ENCODE results near the gene NUDT7. TPM values are rescaled to one million over a fixed set of nuclear protein-coding genes. Genes with fewer than 3 reads are reported as not detected.

Gene NUDT7
- total and polyA plus RNA-seq, 2 donors from 2014 or later, result 7.6 to 43.8 TPM

DNA sequence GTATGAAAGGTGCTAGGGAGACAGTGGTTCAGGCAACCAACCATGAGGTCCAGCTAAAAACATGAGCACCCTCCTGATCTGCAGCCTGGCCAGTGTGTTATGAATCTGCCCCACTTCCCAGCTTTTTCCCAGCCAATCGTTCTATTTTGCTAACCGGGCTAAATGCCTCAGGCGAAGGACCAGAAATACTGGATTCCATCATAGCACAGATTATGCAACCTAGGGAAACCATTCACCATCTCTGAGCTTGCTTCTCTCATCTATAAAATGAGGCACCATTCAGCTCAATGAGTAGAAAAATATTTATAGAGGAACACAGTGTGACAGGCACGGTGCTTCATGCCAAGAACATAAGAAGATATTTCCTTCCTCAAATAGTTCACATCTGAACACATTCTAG, 45.2 kb upstream of the NUDT7 start:
- Histone ChIP-seq H3K9me3 (ENCODE audit: control insufficient read depth in 2 of 3, insufficient read depth in 1 of 3, low read length in 3 of 3) (no peaks in the 10 kb centered on the region), H3K9ac (ENCODE audit: low read length in 3 of 3) (no peak overlapping the region), H3K27ac (ENCODE audit: low read depth in 2 of 2, low read length in 2 of 2) (no peak overlapping the region), H3K36me3 (ENCODE audit: control insufficient read depth in 2 of 3, insufficient read depth in 3 of 3, low read length in 3 of 3) (no peaks in the 10 kb centered on the region), H3K4me1 (ENCODE audit: control insufficient read depth in 2 of 3, insufficient read depth in 2 of 3, low read depth in 1 of 3, low read length in 3 of 3) (no peaks in the 10 kb centered on the region), H3K27me3 (ENCODE audit: control insufficient read depth, insufficient read depth, low read length) (no peaks in the 10 kb centered on the region), H3K4me3 (ENCODE audit: low read length in 3 of 3) (no peak overlapping the region)
- TF ChIP-seq, protein P1, sequence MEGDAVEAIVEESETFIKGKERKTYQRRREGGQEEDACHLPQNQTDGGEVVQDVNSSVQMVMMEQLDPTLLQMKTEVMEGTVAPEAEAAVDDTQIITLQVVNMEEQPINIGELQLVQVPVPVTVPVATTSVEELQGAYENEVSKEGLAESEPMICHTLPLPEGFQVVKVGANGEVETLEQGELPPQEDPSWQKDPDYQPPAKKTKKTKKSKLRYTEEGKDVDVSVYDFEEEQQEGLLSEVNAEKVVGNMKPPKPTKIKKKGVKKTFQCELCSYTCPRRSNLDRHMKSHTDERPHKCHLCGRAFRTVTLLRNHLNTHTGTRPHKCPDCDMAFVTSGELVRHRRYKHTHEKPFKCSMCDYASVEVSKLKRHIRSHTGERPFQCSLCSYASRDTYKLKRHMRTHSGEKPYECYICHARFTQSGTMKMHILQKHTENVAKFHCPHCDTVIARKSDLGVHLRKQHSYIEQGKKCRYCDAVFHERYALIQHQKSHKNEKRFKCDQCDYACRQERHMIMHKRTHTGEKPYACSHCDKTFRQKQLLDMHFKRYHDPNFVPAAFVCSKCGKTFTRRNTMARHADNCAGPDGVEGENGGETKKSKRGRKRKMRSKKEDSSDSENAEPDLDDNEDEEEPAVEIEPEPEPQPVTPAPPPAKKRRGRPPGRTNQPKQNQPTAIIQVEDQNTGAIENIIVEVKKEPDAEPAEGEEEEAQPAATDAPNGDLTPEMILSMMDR (IDR thresholded peaks at IDR 0.05; ENCODE audit: borderline replicate concordance, extremely low read depth, insufficient read depth), result no peak
- DNase-seq (no peak), FAIRE-seq (no peak)
- intact Hi-C loops (cut with DNase I), result loop anchor here (5.0 kb wide), 1 partner anchor 300 kb away; no protein-coding TSS in a partner anchor

- TF ChIP-seq, protein P1 (IDR thresholded peaks at IDR 0.05; ENCODE audit: borderline replicate concordance, extremely low read depth, insufficient read depth), result no peak
- Histone ChIP-seq H3K4me3 (ENCODE audit: low read length in 3 of 3) (no peak overlapping the region), H3K36me3 (ENCODE audit: control insufficient read depth in 2 of 3, insufficient read depth in 3 of 3, low read length in 3 of 3) (no peaks in the 10 kb centered on the region), H3K27me3 (ENCODE audit: control insufficient read depth, insufficient read depth, low read length) (no peaks in the 10 kb centered on the region), H3K9ac (ENCODE audit: low read length in 3 of 3) (no peak overlapping the region), H3K9me3 (ENCODE audit: control insufficient read depth in 2 of 3, insufficient read depth in 1 of 3, low read length in 3 of 3) (no peaks in the 10 kb centered on the region), H3K4me1 (ENCODE audit: control insufficient read depth in 2 of 3, insufficient read depth in 2 of 3, low read depth in 1 of 3, low read length in 3 of 3) (no peaks in the 10 kb centered on the region), H3K27ac (ENCODE audit: low read depth in 2 of 2, low read length in 2 of 2) (no peak overlapping the region)
- no peak for FAIRE-seq
- no peak for DNase-seq
- intact Hi-C loops (cut with DNase I), result loop anchor here (5.0 kb wide), 1 partner anchor 298 kb away; no protein-coding TSS in a partner anchor
These were observed 42.9 kb upstream of the NUDT7 start for GRCh38 chr16:77679391-77679790.

- no peak overlapping the region for H3K27ac ChIP-seq (ENCODE audit: low read depth in 2 of 2, low read length in 2 of 2)
- no peaks in the 10 kb centered on the region for H3K9me3 ChIP-seq (ENCODE audit: control insufficient read depth in 2 of 3, insufficient read depth in 1 of 3, low read length in 3 of 3)
- TF ChIP-seq, protein P1 (IDR thresholded peaks at IDR 0.05; ENCODE audit: borderline replicate concordance, extremely low read depth, insufficient read depth), result no peak
- no peaks in the 10 kb centered on the region for H3K4me1 ChIP-seq (ENCODE audit: control insufficient read depth in 2 of 3, insufficient read depth in 2 of 3, low read depth in 1 of 3, low read length in 3 of 3)
- FAIRE-seq, result no peak
- intact Hi-C loops (cut with DNase I), result loop anchor here (5.0 kb wide), 1 partner anchor 297 kb away; no protein-coding TSS in a partner anchor
- H3K27me3 ChIP-seq (ENCODE audit: control insufficient read depth, insufficient read depth, low read length), result no peaks in the 10 kb centered on the region
- no peak for DNase-seq
- no peak overlapping the region for H3K9ac ChIP-seq (ENCODE audit: low read length in 3 of 3)
- no peak overlapping the region for H3K4me3 ChIP-seq (ENCODE audit: low read length in 3 of 3)
- H3K36me3 ChIP-seq (ENCODE audit: control insufficient read depth in 2 of 3, insufficient read depth in 3 of 3, low read length in 3 of 3), result no peaks in the 10 kb centered on the region
These were observed 42.4 kb upstream of the NUDT7 start for GRCh38 chr16:77679901-77680300.

DNA sequence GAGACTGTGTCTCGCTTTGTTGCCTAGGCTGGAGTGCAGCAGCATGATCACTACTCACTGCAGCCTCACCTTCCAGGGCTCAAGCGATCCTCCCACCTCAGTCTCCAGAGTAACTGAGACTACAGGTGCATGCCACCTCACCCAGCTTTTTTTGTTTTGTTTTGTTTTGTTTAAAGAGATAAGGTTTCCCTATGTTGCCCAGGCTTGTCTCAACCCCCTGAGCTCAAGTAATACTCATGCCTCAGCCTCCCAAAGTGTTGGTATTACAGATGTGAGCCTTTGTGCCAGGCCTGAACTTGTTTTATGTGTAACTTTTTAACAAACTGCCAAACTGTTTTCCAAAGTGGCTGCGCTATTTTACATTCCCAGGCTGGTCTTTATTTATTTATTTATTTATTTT, 41.8 kb upstream of the NUDT7 start:
- intact Hi-C loops (cut with DNase I), result no loop called here
- no peak for FAIRE-seq

More for the DNA sequence above, 41.8 kb upstream of the NUDT7 start:
- no peaks in the 10 kb centered on the region for H3K36me3 ChIP-seq (ENCODE audit: control insufficient read depth in 2 of 3, insufficient read depth in 3 of 3, low read length in 3 of 3)
- DNase-seq, result no peak
- no peak overlapping the region for H3K27ac ChIP-seq (ENCODE audit: low read depth in 2 of 2, low read length in 2 of 2)
- TF ChIP-seq, protein P1 (IDR thresholded peaks at IDR 0.05; ENCODE audit: borderline replicate concordance, extremely low read depth, insufficient read depth), result no peak
- no peak overlapping the region for H3K9ac ChIP-seq (ENCODE audit: low read length in 3 of 3)
- H3K4me1 ChIP-seq (ENCODE audit: control insufficient read depth in 2 of 3, insufficient read depth in 2 of 3, low read depth in 1 of 3, low read length in 3 of 3), result no peaks in the 10 kb centered on the region
- H3K27me3 ChIP-seq (ENCODE audit: control insufficient read depth, insufficient read depth, low read length), result no peaks in the 10 kb centered on the region
- H3K4me3 ChIP-seq (ENCODE audit: low read length in 3 of 3), result no peak overlapping the region
- H3K9me3 ChIP-seq (ENCODE audit: control insufficient read depth in 2 of 3, insufficient read depth in 1 of 3, low read length in 3 of 3), result no peaks in the 10 kb centered on the region
